RKO (cell line): ENCODE results near the gene ATP1B4.

ENCODE experiments used
- DNase-seq: peaks from one replicate; pipeline ENCODE4 v3.0.0-alpha.2; 2016; ENCODE audit warnings: low spot score

The ATP1B4 gene

GRCh38 chrX:120377179-120377578, 15.3 kb downstream of the ATP1B4 start:
- no peak for DNase-seq

- no peak for DNase-seq
Observed at GRCh38 chrX:120377715-120378114, 15.8 kb downstream of the ATP1B4 start.

- DNase-seq, result no peak
Observed at GRCh38 chrX:120378570-120378969, 16.7 kb downstream of the ATP1B4 start.

- DNase-seq, result no peak
Observed at GRCh38 chrX:120379937-120380681, 18.2 kb downstream of the ATP1B4 start.

GRCh38 chrX:120380699-120381098, 18.8 kb downstream of the ATP1B4 start:
- DNase-seq, result peak; percentile 33

- no peak for DNase-seq
Observed at GRCh38 chrX:120401301-120401700, 39.4 kb downstream of the ATP1B4 start.

- DNase-seq, result peak; percentile 29
Observed at GRCh38 chrX:120402369-120402768, 40.5 kb downstream of the ATP1B4 start.

GRCh38 chrX:120406638-120407037, 44.7 kb downstream of the ATP1B4 start:
- DNase-seq, result no peak

- DNase-seq, result no peak
Observed at GRCh38 chrX:120408168-120408567, 46.3 kb downstream of the ATP1B4 start.

GRCh38 chrX:120419463-120419862, 57.6 kb downstream of the ATP1B4 start:
- DNase-seq, result no peak

GRCh38 chrX:120426599-120426998, 64.7 kb downstream of the ATP1B4 start:
- DNase-seq, result no peak

- no peak for DNase-seq
Observed at GRCh38 chrX:120428309-120428708, 66.4 kb downstream of the ATP1B4 start.

- DNase-seq, result no peak
Observed at GRCh38 chrX:120429776-120430540, 68.1 kb downstream of the ATP1B4 start.
